GM21737 (cell line): ENCODE measurements around the gene CLCNKB.

ENCODE experiments used
- ATAC-seq: cut with Tn5 transposase; IDR thresholded peaks from one replicate; pipeline ENCODE4 v1.9.1; 2021; ENCODE audit warnings: mild to moderate bottlenecking, moderate library complexity; ENCODE audit not compliant: unreplicated experiment

CLCNKB gene

DNA sequence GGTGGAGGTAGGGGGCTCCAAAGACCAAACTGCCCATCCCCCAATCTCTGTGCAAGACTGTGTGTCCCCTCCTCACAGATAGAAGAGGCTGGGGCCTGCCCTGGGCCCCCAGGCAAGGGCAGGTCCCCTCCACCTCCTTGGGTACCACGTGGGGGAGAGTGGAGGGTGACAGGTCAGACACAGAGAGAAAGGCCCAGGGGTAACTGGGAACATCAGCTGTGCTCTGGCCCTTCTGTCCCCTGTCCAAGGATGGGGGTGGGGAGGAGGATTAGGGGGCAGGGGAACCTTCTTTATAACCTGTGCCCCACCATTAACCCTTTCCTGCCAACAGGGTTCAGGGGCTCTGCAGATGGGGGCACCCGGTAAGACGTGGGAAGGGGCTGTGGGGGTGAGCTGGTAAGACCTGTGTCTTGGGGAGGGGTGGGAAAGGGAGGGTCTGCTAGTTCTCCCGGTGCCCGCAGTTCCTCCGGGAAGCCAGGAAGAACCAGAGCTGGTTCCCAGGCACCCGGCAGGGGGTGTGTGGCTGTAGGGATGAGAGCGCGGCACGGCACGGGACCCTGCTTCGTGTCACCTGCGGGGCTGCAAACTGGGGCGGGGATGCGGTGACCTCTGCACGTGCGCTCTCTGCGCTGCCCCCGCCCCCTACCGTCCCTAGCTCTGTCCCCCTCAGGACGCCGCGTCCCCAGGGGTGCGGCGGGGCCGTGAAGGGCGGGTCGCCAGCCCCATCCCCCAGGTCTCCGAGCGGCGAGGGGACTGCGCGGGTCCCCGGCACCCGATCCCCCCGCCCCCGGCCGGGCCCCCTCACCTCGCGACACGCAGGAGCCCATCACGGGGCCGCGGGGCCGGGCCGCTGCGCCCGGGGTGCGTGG, 29.3 kb downstream of the CLCNKB start:
- ATAC-seq = no peak

DNA sequence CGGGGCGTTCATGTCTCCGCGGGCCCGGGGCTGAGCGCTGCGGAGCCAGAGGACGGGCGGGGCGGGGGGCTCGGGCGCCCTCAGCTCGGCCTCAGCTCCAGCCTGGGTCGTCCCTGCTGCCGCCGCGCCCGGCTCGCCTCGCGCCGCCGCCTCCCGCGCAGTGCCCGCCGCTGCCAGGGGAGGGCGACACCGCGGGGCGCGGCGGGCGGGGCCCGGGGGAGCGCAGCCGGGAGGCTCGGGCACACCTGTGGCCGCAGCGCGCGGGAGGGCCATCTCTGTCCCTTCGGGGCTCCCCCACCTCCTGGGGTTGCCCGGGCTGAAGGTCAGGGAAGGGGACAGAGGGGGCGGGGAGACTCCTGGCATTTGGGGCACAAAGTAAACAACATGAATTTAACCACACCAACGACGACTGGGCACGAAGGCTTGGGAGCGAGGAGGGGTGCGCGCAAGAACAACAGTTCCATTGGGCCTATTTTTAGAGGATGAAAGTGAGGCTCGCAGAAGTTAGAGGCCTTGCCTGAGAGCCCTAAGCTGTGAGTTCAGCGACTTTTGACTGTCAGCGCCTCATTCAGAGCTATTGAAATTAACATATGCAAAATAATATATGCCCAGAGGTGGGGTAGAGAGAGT, 30.0 kb downstream of the CLCNKB start, which contains the start of gene FAM131C:
TSS of gene FAM131C (minus strand) at position 162 of the 630 bp plus-strand sequence. CDS start 209 bp downstream, outside the sequence.
- ATAC-seq = no peak

GRCh38 chr1:16074217-16074616, 30.6 kb downstream of the CLCNKB start:
- ATAC-seq = no peak

DNA sequence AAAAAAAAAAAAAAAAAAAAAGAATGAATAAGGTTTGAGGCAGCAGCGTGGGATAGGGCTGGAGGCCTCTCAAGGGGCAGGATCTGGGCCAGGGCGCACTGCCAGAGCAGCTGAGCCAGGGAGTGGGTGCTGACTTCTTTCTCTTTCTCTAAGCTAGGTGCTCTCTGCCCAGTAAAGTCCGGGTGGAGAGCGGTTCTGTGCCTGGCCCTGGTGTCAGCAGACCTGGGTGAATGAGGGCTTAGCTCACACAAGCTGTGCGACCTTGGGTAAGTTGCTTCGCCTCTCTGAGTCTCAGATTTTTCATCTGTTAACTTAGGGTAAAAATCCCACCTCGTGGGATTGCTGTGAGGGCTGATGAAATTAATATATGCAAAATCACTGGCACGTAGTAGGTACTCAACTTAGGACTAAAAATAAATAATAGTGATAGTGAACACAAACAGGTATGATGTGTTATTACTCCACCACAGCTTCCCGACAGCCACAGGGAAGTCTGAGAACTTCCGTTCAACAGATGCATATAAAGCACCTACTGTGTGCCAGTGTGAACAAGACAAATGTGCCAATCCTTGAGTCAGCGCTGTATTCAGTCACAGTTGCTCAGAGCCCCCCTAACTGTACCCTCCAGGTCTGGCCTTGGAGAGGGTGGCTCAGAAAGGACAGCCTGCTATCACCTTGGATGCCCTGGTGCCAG, 31.9 kb downstream of the CLCNKB start:
- no peak for ATAC-seq

GRCh38 chr1:16076031-16076864, 32.7 kb downstream of the CLCNKB start:
- no peak for ATAC-seq

GRCh38 chr1:16076865-16077238, 33.3 kb downstream of the CLCNKB start:
- ATAC-seq = no peak

- ATAC-seq = no peak
Measured at GRCh38 chr1:16077406-16078245, 34.0 kb downstream of the CLCNKB start.

- ATAC-seq = no peak
Measured at GRCh38 chr1:16078925-16079656, 35.5 kb downstream of the CLCNKB start.

DNA sequence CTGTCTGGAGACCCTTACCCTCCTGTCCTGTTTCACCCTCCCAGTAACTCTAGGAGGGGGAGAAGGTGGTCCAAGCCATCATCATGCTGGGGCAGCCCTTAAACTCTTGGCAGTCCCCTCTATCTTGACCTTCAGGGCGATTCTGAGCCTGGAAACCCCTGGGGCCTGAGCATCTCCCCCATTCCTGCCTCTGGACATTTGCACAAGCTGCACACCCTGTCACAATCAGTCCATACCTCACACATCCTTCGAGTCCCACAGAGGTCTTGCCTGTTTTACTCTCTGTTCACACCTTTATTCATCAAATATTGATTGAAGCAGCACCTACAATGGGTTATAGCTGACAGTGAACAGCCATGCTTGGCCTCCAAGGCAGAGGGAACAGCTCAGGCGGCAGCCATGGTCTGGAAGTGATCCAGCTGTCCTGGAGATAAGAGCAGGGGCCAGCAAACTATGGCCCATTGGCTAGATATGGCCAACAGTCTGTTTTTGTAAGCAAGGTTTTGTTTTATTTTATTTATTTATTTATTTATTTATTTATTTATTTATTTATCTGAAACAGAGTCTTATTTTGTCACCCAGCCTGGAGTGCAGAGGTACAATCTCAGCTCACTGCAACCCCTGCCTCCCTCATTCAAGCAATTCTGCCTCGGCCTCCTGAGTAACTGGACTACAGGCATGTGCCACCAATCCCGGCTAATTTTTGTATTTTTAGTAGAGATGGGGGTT, 37.0 kb downstream of the CLCNKB start:
- no peak for ATAC-seq

GRCh38 chr1:16081636-16082035, 38.1 kb downstream of the CLCNKB start:
- ATAC-seq = no peak

DNA sequence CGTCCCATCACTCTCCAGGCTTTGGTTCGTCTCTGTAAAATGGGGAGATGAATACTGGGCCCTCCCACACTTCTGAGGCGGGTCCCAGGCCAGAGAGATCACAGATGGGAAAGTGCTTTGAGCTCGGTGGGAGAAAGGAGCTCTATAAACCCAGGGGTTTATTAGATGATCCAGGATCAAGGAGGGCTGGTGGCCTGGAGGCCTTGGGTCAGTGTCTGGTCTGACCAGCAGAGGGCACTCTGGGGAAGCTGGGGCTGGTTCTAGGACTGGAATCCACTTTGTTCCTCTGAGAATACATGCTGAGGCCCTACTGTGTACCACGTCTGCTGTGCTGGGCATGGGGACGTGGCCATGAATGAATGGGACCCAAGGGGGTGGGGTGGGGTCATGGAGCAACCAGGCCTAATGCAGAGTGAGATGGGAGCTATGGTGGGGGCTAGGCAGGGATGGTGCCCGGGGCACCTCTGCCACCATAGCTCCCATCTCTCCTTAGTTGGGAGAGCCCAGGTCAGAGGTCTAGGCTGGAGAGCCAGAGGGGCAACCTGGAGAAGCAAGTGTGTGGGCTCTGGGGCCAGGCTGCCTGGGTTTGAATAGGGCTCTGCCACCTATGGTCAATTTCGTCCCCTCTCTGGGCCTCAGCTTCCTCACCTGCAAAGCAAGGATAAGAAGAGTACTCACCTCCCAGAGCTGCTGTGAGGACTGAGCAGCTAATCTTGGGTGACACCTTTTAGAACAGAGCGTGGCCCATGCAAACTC, 38.9 kb downstream of the CLCNKB start:
- ATAC-seq = no peak

GRCh38 chr1:16083486-16083885, 39.9 kb downstream of the CLCNKB start:
- ATAC-seq = no peak

GRCh38 chr1:16085522-16085921, 41.9 kb downstream of the CLCNKB start:
- no peak for ATAC-seq

DNA sequence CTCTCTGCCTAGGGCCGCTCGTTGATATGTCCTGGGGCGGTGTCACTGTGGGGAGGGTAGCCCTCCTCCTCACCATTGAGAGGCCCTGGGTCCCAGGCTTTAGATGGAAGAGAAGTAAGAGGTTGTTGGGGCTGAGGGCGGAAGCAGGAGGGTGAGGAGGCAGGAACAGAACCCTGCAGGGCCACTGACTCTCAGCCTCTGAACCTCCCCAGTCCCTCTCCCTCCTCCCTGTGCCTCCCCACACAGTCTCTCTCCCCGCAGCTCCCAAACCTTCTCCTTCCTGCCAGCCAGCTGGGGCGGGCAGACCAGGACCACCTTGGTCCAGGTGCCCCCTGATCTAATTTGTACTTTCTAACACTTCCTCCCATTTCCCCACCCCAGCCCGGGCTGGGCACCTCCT, 44.2 kb downstream of the CLCNKB start:
- ATAC-seq = no peak

DNA sequence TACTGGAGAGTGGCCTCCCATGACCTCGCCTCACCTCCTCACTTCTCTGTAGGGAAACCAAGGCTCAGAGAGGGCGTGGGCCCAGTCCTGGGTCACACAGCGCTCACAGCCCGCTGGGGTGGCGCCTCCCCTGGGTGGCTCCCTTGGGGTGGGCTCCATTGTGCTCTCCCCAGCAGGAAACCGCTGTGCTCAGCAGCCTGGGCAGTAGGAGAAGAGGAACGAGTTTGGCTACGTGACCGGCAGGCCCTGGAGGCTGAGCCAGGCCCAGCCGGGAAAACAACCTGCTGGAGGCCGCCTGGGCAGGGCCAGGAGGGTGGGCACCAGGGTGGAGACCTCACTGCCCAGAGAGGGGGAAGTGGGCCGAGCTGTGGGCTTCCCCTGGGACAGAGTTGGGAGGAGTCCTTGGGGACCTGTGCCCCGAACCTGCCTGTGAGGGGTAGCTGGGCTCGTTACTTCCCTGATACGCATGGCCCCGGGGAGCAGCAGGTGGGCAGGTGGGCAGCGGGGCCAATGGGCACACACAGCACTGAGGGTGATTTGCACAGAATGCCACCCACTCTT, 44.8 kb downstream of the CLCNKB start:
- no peak for ATAC-seq

- no peak for ATAC-seq
Measured at GRCh38 chr1:16088996-16089395, 45.4 kb downstream of the CLCNKB start.

- ATAC-seq = no peak
Measured at GRCh38 chr1:16090076-16090826, 46.7 kb downstream of the CLCNKB start.
